DMS153 treated with DMSO at 0.1 percent for 48 hours (cell line): Measurements from ENCODE around the gene GLG1.
"Not testable (repeated sequence)": the region's sequence is repeated elsewhere in the genome, so short reads cannot be mapped to it uniquely, and the experiment has no call there.

Experiments
- DNase-seq: peaks from one replicate; lab custom pipeline; 2025; ENCODE audit not compliant: unreplicated experiment; lab: John Stamatoyannopoulos, UW

GLG1 gene

GRCh38 chr16:74606521-74607309, at the start of gene GLG1:
TSS of gene GLG1 (minus strand) at chr16:74607114. CDS start at chr16:74607094, 20 bp downstream.
- DNase-seq, result peak; percentile 81

- no peak for DNase-seq
Measured at GRCh38 chr16:74654536-74655050, 47.7 kb upstream of the GLG1 start.

GRCh38 chr16:74652883-74653282, 46.0 kb upstream of the GLG1 start:
- not testable (repeated sequence) for DNase-seq

DNA sequence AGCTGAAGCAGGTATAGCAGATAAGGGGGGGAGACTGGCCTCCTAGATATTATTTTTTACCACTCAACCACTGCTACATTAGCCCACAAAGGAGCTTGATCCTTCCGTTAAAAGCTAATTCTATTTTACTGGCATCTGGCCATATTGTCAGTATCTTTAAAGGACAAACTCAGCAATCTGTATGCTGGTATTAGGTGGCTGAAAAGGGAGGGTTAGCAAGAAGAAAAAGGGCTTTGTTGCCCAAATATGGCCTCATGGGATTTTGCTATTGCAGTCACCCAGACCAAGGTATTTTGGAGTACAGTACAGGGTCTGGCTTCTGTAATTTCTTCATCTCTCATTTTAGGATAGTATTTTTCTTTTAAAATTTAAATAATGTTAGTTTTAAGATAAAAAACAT, 45.3 kb upstream of the GLG1 start:
- DNase-seq, result no peak

- DNase-seq, result no peak
Measured at GRCh38 chr16:74651841-74652240, 44.9 kb upstream of the GLG1 start.

GRCh38 chr16:74650966-74651567, 44.2 kb upstream of the GLG1 start:
- no peak for DNase-seq

DNA sequence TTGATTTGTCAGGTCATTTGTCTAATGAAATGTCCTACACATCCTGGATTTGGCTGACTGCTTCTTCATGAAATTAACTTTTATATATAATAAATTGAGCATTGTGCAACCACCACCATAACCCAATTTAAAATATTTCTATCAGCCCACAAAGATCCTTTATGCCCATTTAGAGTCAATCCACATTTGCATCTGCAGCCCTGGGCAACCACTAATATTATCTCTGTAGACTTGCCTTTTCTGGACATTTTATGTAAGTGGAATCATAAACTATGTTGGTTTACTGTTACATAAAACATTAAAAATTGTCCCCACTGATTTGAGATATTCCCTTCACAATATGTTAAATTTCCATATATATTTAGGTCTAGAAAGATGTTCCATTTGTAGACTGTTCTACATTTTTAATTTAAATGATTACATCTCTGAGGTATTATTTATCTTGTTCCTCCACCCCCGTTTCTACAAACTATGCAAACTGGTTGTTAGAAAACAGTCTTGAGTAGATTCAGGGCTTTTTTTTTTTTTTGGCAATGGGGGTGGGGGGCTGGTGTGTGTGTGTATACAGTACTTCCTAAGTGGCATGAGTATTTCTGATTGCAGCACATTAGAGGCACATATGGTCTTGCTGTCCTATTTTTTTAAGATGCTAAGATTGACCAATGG, 43.1 kb upstream of the GLG1 start:
- DNase-seq, result no peak

DNA sequence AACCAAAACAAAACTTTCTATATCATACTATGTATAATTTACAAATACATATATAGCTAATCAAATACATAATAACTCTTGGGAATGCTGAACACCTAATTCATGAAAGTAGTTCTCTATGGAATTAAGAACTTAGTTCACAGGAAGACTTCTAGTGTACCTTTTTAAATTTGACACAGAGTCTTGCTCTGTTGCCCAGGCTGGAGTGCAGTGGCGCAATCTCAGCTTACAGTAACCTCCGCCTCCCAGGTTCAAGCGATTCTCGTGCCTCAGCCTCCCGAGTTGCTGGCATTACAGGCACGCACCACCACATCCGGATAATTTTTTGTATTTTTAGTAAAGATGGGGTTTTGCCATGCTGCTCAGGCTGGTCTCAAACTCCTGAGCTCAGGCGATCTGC, 35.1 kb upstream of the GLG1 start:
- DNase-seq, result no peak

DNA sequence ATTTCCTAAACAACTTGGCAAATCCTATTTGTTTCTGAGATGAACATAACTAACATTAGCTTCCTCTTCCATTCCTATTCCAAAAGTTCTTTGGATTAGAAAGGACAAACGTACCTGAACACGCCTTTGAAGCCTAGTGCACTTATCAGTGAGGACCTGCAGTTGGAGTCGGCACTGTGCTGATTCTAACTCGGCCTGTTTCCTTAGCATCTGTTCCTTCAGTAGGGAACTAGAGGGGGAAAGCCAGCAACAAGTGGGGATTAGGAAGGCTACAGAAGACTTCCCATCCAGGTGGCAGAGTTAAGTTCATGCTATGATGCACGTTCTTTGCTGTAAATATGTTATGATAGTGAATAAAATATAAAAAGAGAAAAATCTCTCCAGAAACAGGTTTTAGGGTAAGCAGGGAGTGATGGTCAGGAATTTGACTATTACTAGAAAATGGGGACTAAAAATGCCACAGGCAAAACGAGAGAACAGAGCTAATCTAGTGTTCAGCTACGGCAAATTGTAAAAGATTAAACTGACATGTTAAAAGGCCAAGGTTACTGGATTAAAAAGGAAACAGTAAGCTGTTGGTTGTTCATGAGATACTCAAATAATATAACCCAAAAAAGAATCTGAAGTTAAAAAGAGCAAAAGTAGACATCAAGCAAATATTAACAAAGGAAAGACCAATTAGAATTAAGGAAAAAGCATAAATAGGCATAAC, 31.0 kb upstream of the GLG1 start:
- no peak for DNase-seq

DNA sequence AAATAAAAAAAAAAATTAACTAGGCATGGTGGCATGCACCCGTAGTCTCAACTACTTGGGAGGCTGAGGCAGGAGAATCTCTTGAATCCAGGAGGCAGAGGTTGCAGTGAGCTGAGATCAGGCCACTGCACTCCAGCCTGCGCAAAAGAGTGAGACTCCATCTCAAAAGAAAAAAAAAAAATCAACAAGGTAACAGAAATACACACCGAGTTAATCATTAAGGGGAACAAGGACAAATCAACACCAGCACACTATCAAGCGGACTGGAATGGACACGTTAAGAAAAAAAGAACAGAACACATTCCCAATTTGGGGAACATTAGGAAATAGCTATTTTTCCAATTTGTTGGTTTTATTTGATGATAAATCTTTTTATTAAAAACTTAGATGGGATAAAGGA, 28.4 kb upstream of the GLG1 start:
- no peak for DNase-seq

- DNase-seq, result no peak
Measured at GRCh38 chr16:74633686-74634085, 26.8 kb upstream of the GLG1 start.

DNA sequence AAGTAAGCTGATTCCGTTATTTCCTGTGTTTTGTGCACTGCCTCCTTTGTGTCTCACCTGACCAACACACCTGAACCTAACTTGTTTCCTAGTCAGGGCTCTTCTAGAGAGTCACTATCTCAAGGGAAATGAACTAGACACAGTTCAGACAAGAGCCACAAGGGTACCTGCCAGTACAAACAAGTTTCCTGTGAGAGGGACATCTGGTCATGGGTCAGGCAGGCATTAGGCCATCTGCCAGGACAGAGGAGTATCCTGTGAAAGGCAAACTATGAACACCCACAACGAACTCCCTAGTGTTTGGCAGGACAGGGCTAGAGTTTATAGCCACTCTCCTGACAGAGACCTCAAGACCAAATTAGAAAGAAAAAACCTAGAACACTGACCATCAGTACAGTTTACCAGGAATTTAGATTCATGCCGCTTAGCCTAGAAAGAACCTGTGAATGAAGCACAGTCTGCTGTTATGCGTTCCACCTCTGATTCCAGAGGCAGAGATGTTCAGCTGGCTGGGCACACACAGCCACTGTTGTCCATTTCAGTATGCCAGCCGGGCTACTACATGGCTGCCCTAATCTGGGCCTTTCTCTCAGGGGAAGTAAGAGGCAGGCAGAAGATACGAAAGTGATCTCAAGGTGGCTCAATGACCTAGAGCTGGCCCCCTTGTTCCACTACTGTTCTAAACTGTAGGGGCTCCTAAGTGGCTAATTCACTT, 20.7 kb upstream of the GLG1 start:
- no peak for DNase-seq

- DNase-seq, result no peak
Measured at GRCh38 chr16:74626741-74627416, 20.0 kb upstream of the GLG1 start.

DNA sequence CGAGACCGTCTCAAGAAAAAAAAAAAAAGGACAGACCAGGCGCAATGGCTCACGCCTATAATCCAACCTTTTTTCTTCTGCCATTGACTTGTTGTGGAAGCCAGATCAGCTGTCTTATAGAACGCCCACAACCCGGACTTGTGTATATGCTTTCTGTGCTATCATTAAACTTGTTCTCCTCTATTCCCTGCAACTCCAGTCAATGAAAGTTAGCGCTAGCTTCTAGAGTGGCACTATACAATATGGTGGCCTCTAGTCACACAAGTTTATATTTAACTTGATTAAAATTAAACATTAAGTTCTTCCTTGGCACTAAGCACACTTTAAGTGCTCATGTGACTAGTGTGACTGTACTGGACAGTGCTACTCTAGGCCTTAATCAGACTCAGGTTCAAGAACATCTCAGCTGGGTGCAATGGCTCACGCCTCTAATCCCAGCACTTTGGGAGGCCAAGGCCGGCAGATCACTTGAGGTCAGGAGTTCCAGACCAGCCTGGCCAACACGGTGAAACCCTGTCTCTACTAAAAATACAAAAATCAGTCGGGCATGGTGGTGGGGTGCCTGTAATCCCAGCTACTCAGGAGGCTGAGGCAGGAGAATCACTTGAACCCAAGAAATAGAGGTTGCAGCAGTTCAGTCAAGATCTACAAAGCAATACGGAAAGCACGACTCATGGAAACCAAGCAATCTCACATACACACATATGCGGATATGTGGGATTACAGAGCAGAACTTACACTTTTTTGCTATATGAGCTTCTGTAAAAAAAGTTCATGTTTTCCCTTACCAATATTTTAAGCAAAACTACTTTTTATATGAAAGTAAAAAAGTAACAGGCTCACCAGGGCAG, 18.8 kb upstream of the GLG1 start:
- no peak for DNase-seq

DNA sequence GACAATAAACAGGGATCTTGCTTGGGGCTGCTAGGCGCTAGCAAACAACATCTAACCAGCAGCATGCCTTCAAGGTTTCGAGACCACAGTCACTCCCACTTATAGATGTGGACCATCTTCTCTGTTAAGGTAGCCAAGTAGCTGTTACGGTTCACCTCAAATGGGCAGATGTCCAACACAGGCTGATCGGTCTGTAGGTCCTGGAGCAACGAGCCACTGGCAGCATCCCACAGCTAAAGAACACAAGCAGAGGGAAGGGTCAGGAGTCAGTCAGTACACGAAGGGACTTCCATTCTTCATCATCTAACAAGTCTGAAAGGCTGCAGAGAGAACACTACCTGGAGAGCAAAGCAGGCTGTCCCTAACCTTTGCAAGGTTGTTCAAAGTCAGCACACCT, 16.9 kb upstream of the GLG1 start:
- no peak for DNase-seq

DNA sequence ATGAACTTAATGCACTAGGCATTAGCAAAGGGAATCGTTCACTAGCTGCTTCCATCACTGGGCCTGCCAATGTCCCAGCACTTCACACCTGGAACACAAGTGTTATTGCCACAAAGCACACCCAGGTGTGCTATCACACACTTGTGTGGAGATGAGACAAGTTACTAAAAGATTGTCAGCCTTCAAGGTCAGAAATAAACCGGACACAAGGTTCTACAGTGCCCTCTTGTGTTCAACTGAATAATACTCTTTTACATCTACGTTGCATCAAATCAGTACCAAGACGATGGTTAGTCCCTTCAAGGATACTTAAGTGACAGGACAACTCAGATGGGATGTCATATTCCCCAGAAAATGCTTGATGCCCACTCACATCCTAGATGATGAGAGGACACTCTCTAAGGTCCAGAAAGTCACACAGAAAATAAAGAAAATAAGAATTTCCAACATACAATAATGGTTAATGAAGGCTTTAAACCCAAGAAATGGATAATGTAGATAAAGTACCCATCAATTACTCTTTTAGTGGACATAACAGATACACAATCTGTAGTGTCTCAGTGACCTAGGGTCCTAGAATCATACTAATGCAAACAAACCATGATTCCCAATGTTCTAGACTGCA, 16.4 kb upstream of the GLG1 start:
- DNase-seq, result no peak

- DNase-seq, result no peak
Measured at GRCh38 chr16:74622005-74622404, 15.1 kb upstream of the GLG1 start.

GRCh38 chr16:74617206-74617788, 10.4 kb upstream of the GLG1 start:
- no peak for DNase-seq
